Measurements from ENCODE around the gene ANKRD28.

Gene ANKRD28

DNA sequence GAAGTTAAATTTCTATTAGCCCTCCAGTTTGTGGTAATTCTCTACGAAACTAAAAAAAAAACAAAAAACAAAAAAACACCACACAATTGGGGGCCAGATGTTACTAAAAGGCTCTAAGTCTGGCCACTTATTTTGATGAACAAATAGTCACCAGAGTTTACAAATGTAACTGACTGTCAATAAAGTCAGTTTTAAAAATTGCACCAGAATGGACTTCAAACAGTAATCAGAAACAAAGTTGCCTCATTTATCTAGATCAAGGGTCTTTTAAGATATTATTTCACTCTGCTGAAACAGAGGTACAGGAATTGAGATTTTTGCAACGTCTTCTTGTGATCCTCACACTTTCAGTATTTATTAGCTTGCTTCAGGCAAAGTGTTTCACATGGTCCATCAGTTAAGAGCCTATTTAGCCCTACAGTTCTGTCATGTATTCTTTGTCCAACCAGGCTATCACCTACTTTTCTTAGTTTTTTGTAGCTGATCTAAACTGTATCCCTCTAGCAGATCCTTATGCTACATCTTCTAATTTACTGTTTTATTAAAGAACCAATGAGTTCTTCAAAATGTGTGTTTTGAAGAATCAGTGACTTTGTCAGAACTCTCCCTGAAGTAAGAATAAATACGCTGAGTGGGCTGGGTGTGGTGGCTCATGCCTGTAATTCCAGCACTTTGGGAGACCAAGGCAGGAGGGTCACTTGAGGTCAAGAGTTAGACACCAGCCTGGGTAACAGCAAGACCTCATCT lies 74.7 kb downstream of the ANKRD28 start:
- DNase-seq (ENCODE audit: low read depth): no peak

DNA sequence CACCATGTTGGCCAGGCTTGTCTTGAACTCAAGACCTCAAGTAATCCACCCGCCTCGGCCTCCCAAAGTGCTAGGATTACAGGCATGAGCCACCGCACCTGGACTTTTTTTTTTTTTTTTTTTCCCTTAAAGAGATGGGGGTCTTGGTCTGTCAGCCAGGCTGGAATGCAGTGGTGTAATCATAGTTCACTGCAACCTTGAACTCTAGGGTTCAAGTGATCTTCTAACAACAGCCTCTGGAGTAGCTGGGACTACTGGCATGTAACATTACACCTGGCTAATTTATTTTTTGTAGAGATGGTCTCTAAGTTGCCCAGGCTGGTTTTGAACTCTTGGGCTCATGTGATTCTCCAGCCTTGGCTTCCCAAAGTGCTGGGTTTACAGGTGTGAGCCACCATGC lies 81.6 kb downstream of the ANKRD28 start:
- DNase-seq (ENCODE audit: low read depth): no peak

DNA sequence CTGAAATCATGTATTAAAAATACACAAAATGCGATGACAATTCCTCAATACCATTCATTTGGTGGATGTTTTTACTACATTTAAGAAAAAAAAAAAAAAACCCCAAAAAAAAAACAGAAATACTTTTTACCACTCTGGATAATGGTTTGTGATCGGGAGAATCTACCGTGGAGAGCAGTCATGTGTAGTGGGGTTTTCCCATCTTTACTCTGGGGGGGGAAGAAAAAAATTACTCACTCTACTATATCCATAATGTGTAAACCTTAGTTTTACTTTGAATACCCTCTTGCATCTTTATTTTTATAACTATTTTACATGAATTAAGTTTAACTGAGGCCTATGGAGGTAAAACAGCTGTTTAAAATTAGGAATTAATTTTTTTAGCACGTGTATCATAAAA lies 83.3 kb downstream of the ANKRD28 start:
- no peak for DNase-seq (ENCODE audit: low read depth)

DNA sequence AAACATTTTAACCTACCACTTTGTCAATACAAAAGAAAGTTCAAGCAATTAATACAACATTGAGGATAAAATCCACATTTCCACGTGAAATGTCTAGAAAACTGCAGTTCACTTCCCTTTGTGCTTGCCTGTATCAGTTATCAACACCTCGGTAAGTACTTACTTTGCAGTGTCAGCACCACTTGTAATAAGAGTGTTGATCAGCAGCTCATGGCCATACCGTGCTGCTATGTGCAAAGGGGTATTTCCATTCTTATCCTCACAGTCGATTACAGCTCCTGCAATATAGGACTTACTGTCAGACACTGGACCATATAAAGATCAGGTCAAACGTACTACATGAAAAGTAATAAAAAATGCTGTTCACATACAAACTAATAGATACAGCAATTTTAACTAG lies 84.4 kb downstream of the ANKRD28 start:
- DNase-seq (ENCODE audit: low read depth): no peak

DNA sequence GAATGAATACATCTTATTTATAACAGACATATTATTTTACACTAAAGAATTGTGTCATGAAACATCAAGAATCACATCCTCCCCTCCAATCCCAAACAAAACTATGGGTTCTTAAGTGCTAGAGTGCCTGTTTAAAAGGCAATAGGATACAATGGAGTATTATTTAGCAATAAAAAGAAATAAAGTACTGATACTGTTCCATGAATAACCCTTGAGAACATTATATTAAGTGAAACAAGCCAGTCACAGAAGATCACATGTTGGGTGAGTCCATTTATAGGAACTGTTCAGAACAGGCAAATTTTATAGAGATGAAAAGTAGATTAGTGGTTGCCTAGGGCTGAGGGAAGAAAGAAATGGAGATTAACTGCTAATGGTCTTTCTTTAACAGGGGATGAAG lies 86.5 kb downstream of the ANKRD28 start:
- DNase-seq (ENCODE audit: low read depth): no peak

DNA sequence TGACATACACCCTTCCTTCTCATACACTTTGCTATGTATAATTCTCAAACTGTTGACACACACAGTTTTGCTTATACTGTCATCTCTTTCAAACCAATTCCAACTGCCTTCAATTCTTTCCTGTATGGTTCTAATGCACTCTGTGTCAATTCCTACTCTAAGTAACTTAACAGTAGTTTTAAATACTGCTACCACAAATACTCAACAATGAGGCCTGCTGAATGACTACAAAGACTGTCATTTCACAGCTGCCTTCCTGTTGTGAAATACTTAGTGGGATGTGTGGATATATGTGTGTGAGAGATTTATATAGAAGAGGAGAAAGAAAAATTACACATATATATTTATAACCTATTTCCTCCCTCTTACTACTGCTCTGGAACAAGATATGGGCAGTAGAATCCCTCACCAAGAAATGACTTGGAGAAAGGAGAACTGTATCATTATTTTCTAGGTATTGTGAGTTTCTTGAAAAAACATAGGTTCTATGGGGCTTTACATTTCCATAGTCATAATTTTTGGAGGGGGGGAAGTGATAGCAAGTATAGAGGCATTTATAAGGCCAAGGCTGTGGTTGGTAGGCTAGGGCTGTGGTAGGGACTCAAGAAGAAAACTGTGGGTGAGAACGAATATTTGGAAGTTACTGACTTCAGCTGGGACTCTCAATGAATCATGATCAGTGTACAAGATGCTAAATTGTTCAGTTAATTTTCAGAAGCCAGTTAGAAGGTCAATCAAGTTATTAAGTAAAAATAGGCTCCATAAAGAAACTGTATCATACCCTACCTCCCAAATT lies 88.7 kb downstream of the ANKRD28 start:
- peak; percentile 21 for DNase-seq (ENCODE audit: low read depth)

DNA sequence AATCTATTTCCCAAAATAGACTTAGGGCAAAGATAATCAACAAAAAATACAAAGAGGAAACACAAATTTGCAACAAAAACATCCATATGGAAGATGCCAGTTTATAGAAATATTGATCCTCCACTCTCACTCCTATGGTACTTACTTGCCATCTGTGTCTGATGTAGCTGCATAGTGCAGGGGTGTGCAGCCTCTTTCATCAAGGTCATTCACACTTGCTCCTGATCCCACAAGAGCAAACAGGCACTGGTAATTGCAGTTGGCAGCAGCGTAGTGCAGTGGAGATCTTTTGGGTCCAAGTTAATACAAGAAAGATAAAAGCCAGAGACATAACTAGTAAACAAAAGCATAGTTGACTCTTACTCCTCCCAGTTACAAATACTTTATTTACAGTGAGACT lies 90.0 kb downstream of the ANKRD28 start:
- DNase-seq (ENCODE audit: low read depth): no peak

DNA sequence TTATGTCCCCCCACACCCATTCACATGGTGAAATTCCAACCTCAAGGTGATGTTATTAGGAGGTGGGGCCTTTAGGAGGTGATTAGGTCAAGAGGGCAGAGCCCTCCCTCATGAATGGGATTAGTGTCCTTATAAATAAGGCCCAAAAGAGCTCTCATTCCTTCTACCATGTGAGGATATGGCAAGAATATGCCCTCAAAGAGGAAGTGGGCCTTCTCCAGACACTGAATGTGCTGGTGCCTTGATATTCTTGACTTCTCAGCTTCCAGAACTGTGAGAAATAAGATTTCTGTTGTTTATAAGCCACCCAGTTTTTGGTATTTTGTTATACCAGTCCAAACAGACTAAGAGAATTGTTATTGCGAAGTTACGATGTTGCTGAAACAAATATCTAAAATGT lies 94.4 kb downstream of the ANKRD28 start:
- no peak for DNase-seq (ENCODE audit: low read depth)

DNA sequence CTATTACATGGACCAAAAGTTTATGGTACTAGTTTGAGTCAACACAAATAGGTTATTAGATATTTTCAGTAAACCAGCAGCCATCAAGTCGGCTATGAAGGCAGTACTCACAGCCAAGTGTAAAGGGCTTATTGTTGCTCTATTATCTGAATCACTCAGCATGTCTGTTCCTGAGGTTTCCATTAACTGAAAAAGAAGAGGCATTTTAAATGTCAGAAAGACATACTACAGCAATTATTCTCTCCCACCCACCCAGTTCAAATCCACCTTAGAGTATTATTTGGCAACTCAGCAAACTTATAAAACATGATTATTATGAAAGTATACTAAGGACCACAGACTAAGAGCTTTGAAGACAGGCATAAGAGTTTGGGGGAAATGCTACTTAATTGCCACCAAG lies 103.2 kb downstream of the ANKRD28 start:
- no peak for DNase-seq (ENCODE audit: low read depth)

DNA sequence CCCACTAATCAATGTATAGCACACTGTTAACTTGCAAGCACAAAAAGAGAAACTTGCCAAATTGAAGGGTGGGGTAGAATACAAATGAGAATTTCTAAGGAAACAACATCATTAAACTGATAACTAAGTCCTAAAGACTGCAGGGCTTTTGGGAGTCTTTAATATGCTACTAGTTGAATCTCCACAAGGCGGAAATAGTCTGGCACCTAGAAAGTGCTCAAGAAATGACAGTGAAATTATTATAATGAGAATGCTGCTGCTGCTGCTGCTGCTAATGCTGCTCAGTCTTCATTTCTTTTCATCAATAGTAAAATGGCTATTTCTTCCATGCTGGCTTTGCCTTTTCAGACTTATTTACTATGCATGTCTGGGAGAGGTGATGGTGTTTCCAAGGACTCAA lies 104.4 kb downstream of the ANKRD28 start:
- DNase-seq (ENCODE audit: low read depth): no peak

DNA sequence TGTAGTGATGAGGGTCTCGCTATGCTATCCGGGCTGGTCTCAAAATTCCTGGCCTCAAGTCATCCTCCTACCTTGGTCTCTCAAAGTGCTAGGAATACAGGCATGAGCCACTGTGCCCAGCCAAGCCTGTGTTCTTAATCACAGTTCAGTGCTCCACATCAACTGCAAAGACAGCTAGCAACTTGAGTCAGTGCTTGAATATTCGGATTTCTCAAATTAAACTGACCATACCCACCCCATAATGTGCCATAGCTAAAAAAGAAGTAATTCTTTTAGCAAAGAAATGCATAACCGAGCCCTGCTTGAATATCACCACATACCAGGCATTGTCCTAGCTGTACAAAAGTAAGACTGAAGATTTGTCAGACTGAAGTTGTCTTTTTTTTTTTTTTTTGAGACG lies 107.0 kb downstream of the ANKRD28 start:
- DNase-seq (ENCODE audit: low read depth): no peak

DNA sequence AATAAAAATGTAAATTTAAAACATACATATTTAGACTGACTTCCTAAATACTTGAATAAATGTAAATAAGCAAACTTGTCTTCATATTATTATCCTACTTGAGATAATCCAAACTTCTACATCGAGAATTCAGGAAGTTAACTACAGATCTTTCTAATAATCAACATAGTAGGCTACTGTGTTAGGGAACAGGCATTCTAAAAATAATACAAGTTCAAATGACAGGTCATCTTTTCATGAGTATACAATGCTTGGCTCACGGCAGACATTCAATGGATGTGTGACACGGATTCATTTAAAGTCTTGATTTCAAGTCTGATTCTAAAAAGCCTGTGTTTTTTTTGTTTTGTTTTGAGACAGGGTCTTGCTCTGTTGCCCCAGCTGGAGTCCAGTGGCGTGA lies 107.5 kb downstream of the ANKRD28 start:
- DNase-seq (ENCODE audit: low read depth): no peak

DNA sequence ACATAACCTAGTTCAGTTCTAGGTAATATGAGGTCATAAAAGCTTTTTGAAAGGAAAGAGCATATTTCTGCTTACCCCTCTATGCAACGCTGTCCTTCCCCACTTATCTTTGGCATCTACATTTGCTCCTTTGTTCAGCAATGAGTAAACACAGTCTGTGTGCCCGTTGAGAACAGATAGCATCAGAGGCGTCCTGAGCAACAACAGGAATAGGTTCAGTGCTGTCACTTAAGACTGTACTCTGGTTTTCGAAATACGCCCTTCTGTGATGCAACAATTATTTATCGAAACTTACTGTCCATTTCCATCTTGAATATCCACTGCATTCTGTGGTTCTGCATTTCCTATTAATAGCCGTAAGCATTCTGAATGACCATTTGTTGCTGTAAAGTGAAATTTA lies 111.9 kb downstream of the ANKRD28 start:
- no peak for DNase-seq (ENCODE audit: low read depth)

DNA sequence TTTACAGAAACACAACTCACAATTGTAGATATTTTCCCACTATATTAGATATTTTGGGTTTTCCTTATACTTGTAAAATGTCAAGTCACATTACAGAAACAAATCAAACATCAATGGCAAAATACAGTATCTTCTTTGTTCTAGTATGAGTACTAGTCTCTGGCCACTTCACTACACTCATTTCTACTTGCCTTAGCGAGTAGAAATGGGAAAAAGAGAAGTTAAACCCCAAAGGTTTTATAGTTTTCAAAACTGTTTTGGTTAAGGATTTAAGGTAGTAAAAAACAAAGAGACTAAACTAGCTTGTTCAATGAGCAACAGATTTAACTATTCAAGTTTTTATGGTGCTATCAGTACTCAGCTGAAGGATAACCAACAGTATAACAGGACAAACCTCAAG lies 114.5 kb downstream of the ANKRD28 start:
- DNase-seq (ENCODE audit: low read depth): no peak

DNA sequence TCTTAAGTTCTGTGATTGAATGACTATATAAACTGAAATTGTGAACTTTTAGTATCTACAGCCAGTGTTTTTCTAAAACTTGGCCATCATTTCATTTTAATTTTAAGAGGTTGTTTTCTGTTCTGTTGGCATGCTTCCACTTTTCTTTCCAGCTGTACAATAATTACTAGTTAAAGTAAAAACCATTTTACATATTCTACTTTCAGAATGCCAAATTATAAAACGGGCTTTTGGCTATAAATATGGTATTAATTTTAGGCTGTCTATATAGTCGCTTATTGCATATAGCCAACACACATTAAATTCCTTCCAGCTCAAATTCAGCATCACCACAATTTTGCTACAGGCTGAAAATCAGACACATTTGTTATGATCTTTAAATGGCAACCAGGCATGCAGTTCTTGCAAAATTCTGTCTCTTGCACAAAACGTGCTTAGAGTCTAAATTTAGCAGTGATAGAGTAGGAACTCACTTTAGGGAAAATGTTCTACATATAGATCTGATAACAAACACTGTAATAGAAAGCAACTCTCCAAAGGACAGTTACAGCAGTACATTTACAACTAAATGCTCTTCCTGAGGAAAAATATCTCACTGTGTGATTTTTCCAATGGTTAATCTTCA lies 115.1 kb downstream of the ANKRD28 start:
- peak; percentile 84 for DNase-seq (ENCODE audit: low read depth)

DNA sequence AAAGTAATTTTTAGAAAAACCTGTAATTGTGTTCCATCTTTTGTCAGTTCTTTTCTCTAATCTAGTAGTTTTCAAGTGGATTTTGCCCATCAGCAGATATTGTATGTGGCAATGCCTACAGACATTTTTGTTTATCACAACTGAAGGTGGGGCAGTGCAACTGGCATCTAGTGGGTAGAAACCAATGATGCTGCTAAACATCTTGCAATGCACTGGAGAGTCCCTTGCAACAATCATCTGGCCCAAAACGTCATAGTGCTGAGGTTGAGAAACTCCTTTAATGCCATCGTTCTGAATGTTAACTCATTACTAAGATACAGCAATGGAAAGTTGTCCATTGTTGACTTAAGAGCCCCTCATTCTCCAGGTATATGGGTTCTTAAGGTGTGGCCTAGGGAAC lies 116.1 kb downstream of the ANKRD28 start:
- peak; percentile 87 for DNase-seq (ENCODE audit: low read depth)

DNA sequence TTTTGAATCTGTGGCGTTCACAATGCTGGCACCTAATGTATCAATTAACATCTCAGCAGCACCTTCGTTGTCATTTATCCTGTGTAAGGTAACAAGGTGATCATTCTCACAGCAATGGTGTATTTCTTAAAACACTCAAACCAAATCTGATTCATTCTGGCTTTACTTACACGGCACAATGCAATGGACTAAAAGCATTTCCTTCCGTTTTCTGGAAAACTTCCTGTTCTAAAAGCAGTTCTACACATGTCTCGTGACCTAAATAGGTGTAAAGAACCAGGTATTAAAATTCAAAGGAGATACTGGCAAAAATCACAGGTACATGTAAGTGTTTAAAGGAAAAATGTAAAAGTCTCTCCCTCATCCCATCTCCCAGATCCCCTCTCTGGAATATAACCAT lies 118.5 kb downstream of the ANKRD28 start:
- no peak for DNase-seq (ENCODE audit: low read depth)

DNA sequence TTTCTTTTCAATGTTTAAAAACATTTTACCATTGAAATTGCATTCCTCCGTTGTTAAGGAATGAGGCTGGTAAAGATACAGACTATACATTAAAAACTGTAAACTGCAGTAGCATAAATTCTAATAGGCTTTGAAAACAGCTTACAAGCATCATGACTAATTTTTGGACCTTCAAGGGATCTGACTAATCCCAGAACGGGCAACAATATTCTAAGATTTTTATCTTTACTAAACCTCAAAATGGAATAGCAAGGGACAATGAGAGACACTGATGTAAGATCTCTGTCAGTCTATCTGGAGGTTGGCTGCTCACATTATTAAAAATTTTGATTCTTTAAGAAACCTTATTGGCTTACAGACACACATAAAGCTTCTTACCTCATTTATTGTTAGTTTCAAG lies 121.5 kb downstream of the ANKRD28 start:
- no peak for DNase-seq (ENCODE audit: low read depth)

DNA sequence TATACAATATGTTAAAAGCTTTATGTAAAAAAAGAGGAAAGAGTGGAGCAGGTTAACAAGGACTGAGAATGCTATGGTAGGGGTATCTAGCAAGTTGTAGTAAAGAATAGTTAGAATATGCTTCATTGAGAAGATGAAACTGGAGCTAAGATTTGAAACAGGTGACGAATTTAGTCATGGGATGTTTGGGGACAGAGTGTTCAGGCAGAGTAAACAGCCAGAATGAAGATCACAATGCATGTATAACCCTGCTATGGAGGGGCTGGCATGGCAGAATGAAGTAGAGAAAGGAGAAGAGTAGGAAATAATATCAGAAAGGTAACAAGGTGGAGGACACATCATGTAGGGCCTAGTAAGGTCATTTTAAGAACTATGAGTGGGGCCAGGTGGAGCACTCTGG lies 124.2 kb downstream of the ANKRD28 start:
- no peak for DNase-seq (ENCODE audit: low read depth)

DNA sequence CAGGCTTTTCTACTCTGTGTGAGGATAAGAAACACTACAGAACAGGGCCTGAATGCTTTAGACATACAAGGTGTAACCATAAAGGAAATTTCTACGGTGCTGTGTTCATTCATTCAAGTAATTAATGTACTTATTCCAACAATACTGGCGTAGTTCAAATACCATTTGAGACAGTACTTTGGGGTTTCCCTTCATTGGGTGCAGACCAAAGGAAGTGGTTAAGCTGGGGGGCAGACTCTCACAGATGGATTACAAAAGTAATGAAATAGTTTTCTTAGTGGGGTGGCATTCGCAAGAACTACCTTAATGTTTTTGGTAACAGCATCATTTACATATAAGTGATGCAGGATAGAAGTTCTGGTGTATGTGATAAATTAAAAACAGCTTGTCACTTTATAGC lies 130.3 kb downstream of the ANKRD28 start:
- no peak for DNase-seq (ENCODE audit: low read depth)

DNA sequence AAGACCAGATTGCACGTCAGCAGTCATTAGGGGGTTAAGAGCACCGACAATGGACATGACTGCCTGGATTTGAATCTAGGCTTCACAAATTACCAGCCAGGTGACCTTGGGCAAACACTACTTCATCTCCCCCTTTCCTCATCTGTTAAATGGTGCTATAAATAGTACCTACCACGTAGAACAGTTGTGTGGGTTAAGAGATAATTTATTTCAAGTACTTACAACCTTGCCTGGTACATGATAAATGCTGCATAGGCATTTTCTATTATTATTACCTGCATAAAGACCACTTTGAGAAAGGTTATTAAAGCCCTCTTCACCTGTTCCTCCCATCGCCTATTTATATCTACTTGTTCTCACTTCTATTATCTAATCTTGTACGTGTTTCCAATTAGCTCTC lies 131.5 kb downstream of the ANKRD28 start:
- DNase-seq (ENCODE audit: low read depth): no peak

DNA sequence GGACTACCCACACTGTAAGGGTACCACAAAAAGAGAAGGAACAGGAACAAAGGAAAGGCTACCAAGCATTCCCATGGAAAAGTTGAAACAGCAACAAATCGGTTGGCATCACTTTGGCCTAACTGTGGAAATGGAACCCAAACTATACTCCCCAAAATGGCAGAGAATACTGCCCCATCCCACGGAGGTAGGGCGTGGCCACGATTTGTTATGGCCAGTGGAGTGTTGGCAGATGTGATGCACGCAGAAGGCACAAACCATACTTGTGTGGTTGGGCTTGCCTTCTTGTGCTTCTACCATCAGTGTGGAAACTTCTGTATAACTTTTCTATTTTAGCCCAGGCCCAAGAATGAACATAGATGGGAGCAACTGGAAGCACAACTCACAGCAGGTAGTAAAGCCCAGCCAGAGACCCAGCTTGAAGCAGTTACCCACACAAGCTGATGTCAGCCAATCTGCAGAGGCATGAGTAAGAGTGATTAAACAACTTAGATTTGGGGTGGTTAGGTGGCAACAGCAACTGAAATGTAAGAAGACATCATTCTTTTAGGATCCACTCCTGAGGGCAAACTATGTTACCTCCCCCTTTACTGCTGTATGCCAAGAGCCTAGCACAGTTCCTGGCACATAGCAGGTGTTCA lies 132.1 kb downstream of the ANKRD28 start:
- DNase-seq (ENCODE audit: low read depth): peak; percentile 14

DNA sequence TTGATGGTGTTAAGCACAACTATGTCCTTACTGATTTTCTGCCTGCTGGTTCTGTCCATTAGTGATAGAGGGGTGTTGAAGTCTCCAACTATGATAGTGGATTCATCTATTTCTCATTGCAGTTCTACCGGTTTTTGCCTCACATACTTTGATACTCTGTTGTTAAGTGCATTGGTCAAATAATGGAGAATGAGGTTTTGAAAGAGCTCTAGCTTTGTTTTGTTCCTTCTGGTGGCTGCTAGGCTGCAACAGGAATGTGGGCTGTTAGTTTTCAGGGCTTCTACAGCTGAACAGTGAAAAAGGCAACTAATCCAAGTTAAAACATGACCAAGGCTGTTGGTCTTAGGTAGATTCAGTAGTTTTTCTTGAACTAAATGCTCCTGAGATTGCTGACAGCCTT lies 133.6 kb downstream of the ANKRD28 start:
- DNase-seq (ENCODE audit: low read depth): no peak

Measured in fibroblast of gingiva (primary cell).